HEK293 (cell line): Measurements from ENCODE around the gene RUNX1.

Source experiments
- CTCF ChIA-PET: fragments of 350-600 bp; formaldehyde crosslinking; extraction: SDS; loops from one replicate; lab custom pipeline; 2021; ENCODE audit warnings: antibody characterized with exemption; lab: Yijun Ruan, JAX
- POLR2A ChIA-PET: fragments of 300-600 bp; formaldehyde crosslinking; extraction: SDS; loops from one replicate; lab custom pipeline; 2020; ENCODE audit warnings: antibody characterized with exemption, inconsistent platforms; lab: Yijun Ruan, JAX
- H3K27ac ChIP-seq: fragments of 200-500 bp; sonication (Bioruptor generic); 2 replicates; pipeline ENCODE4 v1.5.1; 2014; ENCODE audit warnings: low read depth, low read length, control low read depth, inconsistent platforms; ENCODE audit errors: extremely low read depth
- H3K36me3 ChIP-seq, 2 experiments: fragments of 200-500 bp in 1 of 2; sonication (Bioruptor generic) in 1 of 2; 1 replicate in 1 of 2; 2 replicates in 1 of 2; pipeline ENCODE4 v1.5.1; 2014 to 2017; ENCODE audit warnings: inconsistent platforms in 2 of 2, low read length in 2 of 2; ENCODE audit not compliant: control insufficient read depth in 2 of 2, insufficient read depth in 1 of 2
- H3K4me1 ChIP-seq: fragments of 200-500 bp; sonication (Bioruptor generic); 2 replicates; pipeline ENCODE4 v1.5.1; 2014; ENCODE audit warnings: mild to moderate bottlenecking, low read length, inconsistent platforms; ENCODE audit not compliant: control insufficient read depth, insufficient read depth
- H3K4me3 ChIP-seq: 2 replicates; pipeline ENCODE4 v1.5.1; 2011; ENCODE audit warnings: low read depth, mild to moderate bottlenecking, control low read depth, low read length, moderate library complexity
- H3K9me3 ChIP-seq: fragments of 200-500 bp; sonication (Bioruptor generic); 2 replicates; pipeline ENCODE4 v1.5.1; 2014; ENCODE audit warnings: low read depth, low read length, inconsistent platforms; ENCODE audit not compliant: control insufficient read depth, insufficient read depth
- HOXD13 ChIP-seq: sonication (generic); formaldehyde crosslinking; IDR thresholded peaks from 2 replicates; pipeline ENCODE4 v1.8.0; 2022; ENCODE audit warnings: missing genetic modification reagents, borderline replicate concordance
- REST ChIP-seq: fragments of 450-650 bp; formaldehyde crosslinking; IDR thresholded peaks from 2 replicates; pipeline ENCODE4 v1.5.1; 2016; ENCODE audit warnings: missing biosample characterization, missing genetic modification characterization
- SP2 ChIP-seq: fragments of 450-650 bp; formaldehyde crosslinking; IDR thresholded peaks from 2 replicates; pipeline ENCODE4 v1.5.1; 2016; ENCODE audit warnings: missing biosample characterization, missing genetic modification characterization
- ZBTB17 ChIP-seq: fragments of 450-650 bp; formaldehyde crosslinking; IDR thresholded peaks from 2 replicates; pipeline ENCODE4 v1.5.1; 2016; ENCODE audit warnings: missing biosample characterization, missing genetic modification characterization
- ZBTB21 ChIP-seq: fragments of 450-650 bp; formaldehyde crosslinking; IDR thresholded peaks from 2 replicates; pipeline ENCODE4 v1.5.1; 2017; ENCODE audit warnings: missing biosample characterization, missing genetic modification characterization
- ZBTB49 ChIP-seq: fragments of 450-650 bp; formaldehyde crosslinking; IDR thresholded peaks from 2 replicates; pipeline ENCODE4 v1.5.1; 2016; ENCODE audit warnings: missing biosample characterization, missing genetic modification characterization, low read depth
- ZNF146 ChIP-seq: fragments of 450-650 bp; formaldehyde crosslinking; IDR thresholded peaks from 2 replicates; pipeline ENCODE4 v1.5.1; 2016; ENCODE audit warnings: missing biosample characterization, missing genetic modification characterization
- ZNF311 ChIP-seq: fragments of 450-650 bp; formaldehyde crosslinking; IDR thresholded peaks from 2 replicates; pipeline ENCODE4 v1.5.1; 2017; ENCODE audit warnings: missing biosample characterization, missing genetic modification characterization, borderline replicate concordance
- ZNF391 ChIP-seq: fragments of 450-650 bp; formaldehyde crosslinking; IDR thresholded peaks from 2 replicates; pipeline ENCODE4 v1.5.1; 2016; ENCODE audit warnings: low read depth, missing biosample characterization, missing genetic modification characterization, borderline replicate concordance
- ZNF501 ChIP-seq: fragments of 450-650 bp; formaldehyde crosslinking; IDR thresholded peaks from 2 replicates; pipeline ENCODE4 v1.5.1; 2016; ENCODE audit warnings: missing biosample characterization, missing genetic modification characterization
- ZNF561 ChIP-seq: fragments of 450-650 bp; IDR thresholded peaks from 2 replicates; pipeline ENCODE4 v1.5.1; 2018; ENCODE audit warnings: missing biosample characterization, missing genetic modification characterization, borderline replicate concordance
- ZNF623 ChIP-seq: fragments of 450-650 bp; formaldehyde crosslinking; IDR thresholded peaks from 2 replicates; pipeline ENCODE4 v1.5.1; 2016; ENCODE audit warnings: missing biosample characterization, missing genetic modification characterization
- ZNF670 ChIP-seq: fragments of 450-650 bp; formaldehyde crosslinking; IDR thresholded peaks from 2 replicates; pipeline ENCODE4 v1.5.1; 2016; ENCODE audit warnings: missing biosample characterization, missing genetic modification characterization, low read depth
- ZNF707 ChIP-seq: fragments of 450-650 bp; formaldehyde crosslinking; IDR thresholded peaks from 2 replicates; pipeline ENCODE4 v1.5.1; 2016; ENCODE audit warnings: missing biosample characterization, missing genetic modification characterization
- ZNF747 ChIP-seq: fragments of 450-650 bp; formaldehyde crosslinking; IDR thresholded peaks from 2 replicates; pipeline ENCODE4 v1.5.1; 2016; ENCODE audit warnings: missing biosample characterization, missing genetic modification characterization
- ZNF843 ChIP-seq: fragments of 450-650 bp; formaldehyde crosslinking; IDR thresholded peaks from 2 replicates; pipeline ENCODE4 v1.5.1; 2016; ENCODE audit warnings: missing biosample characterization, missing genetic modification characterization
- TF ChIP-seq, protein P1 (sequence below): fragments of 450-650 bp; formaldehyde crosslinking; IDR thresholded peaks from 2 replicates; pipeline ENCODE4 v1.5.1; 2016; ENCODE audit warnings: missing biosample characterization, missing genetic modification characterization
- TF ChIP-seq, protein P2 (sequence below): fragments of 450-650 bp; formaldehyde crosslinking; IDR thresholded peaks from 2 replicates; pipeline ENCODE4 v1.5.1; 2016; ENCODE audit warnings: missing biosample characterization, missing genetic modification characterization
- TF ChIP-seq, protein P3 (sequence below): fragments of 450-650 bp; formaldehyde crosslinking; IDR thresholded peaks from 2 replicates; pipeline ENCODE4 v1.5.1; 2016; ENCODE audit warnings: missing biosample characterization, missing genetic modification characterization
- TF ChIP-seq, protein P4 (sequence below): fragments of 450-650 bp; formaldehyde crosslinking; IDR thresholded peaks from 2 replicates; pipeline ENCODE4 v1.5.1; 2017; ENCODE audit warnings: missing biosample characterization, missing genetic modification characterization

Gene RUNX1

DNA sequence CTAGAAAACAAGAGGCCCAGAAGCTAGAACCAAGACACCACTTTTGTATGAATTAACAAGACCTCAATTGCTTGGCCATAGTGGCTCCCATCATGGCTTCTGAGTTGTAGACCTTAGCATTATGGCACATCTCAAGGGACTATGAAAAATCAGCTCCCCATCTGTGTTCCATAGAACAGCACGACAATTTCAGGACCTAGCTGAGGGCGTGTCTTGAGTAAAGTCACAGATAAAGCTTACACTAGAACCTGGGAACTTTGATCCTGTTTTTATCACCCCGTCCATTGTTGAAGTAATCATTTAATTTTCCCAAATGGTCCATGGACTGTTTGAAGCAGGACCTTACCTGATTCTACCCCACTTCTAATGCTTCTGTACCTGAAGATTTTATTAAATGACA, 44.8 kb downstream of the RUNX1 start:
- Histone ChIP-seq H3K9me3 (no peaks in the 10 kb centered on the region), H3K4me1 (no peaks in the 10 kb centered on the region), H3K27ac (no peak overlapping the region), H3K4me3 (no peak overlapping the region), H3K36me3 (no peaks in the 10 kb centered on the region)
- TF ChIP-seq ZBTB17 (no peak), ZNF391 (tag by site-specific recombination) (no peak), ZBTB21 (tag by site-specific recombination) (no peak), ZNF707 (tag by site-specific recombination) (no peak), ZNF311 (tag by site-specific recombination) (no peak), ZNF747 (tag by site-specific recombination) (no peak)
- ChIA-PET CTCF (interaction anchor here (0.8 kb wide), 1 partner anchor 47 kb away, joined by 3 read pairs; no protein-coding TSS in a partner anchor), POLR2A (no interaction called here)

GRCh38 chr21:35002879-35003722, 46.0 kb downstream of the RUNX1 start:
- ChIA-PET CTCF (interaction anchor here (0.7 to 0.9 kb wide), 2 partner anchors 11 to 97 kb away, joined by 3 to 4 read pairs; no protein-coding TSS in a partner anchor), POLR2A (no interaction called here)
- H3K9me3 ChIP-seq, result no peaks in the 10 kb centered on the region
- H3K36me3 ChIP-seq, result no peaks in the 10 kb centered on the region
- no peak overlapping the region for H3K27ac ChIP-seq
- H3K4me3 ChIP-seq, result no peak overlapping the region
- no peaks in the 10 kb centered on the region for H3K4me1 ChIP-seq
- TF ChIP-seq HOXD13 (CRISPR knock-in tag), result no peak
- TF ChIP-seq, protein P1, sequence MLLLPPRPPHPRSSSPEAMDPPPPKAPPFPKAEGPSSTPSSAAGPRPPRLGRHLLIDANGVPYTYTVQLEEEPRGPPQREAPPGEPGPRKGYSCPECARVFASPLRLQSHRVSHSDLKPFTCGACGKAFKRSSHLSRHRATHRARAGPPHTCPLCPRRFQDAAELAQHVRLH (tag by site-specific recombination), result no peak
- no peak for TF ChIP-seq SP2 (tag by site-specific recombination)
- TF ChIP-seq ZNF843 (tag by site-specific recombination), result no peak
- no peak for TF ChIP-seq ZNF501 (tag by site-specific recombination)
- no peak for TF ChIP-seq ZNF146 (tag by site-specific recombination)
- no peak for TF ChIP-seq ZBTB49 (tag by site-specific recombination)
- TF ChIP-seq ZNF670 (tag by site-specific recombination), result no peak
- no peak for TF ChIP-seq ZNF561 (tag by site-specific recombination)
- TF ChIP-seq, protein P2, sequence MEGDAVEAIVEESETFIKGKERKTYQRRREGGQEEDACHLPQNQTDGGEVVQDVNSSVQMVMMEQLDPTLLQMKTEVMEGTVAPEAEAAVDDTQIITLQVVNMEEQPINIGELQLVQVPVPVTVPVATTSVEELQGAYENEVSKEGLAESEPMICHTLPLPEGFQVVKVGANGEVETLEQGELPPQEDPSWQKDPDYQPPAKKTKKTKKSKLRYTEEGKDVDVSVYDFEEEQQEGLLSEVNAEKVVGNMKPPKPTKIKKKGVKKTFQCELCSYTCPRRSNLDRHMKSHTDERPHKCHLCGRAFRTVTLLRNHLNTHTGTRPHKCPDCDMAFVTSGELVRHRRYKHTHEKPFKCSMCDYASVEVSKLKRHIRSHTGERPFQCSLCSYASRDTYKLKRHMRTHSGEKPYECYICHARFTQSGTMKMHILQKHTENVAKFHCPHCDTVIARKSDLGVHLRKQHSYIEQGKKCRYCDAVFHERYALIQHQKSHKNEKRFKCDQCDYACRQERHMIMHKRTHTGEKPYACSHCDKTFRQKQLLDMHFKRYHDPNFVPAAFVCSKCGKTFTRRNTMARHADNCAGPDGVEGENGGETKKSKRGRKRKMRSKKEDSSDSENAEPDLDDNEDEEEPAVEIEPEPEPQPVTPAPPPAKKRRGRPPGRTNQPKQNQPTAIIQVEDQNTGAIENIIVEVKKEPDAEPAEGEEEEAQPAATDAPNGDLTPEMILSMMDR (tag by site-specific recombination), result no peak
- TF ChIP-seq, protein P3, sequence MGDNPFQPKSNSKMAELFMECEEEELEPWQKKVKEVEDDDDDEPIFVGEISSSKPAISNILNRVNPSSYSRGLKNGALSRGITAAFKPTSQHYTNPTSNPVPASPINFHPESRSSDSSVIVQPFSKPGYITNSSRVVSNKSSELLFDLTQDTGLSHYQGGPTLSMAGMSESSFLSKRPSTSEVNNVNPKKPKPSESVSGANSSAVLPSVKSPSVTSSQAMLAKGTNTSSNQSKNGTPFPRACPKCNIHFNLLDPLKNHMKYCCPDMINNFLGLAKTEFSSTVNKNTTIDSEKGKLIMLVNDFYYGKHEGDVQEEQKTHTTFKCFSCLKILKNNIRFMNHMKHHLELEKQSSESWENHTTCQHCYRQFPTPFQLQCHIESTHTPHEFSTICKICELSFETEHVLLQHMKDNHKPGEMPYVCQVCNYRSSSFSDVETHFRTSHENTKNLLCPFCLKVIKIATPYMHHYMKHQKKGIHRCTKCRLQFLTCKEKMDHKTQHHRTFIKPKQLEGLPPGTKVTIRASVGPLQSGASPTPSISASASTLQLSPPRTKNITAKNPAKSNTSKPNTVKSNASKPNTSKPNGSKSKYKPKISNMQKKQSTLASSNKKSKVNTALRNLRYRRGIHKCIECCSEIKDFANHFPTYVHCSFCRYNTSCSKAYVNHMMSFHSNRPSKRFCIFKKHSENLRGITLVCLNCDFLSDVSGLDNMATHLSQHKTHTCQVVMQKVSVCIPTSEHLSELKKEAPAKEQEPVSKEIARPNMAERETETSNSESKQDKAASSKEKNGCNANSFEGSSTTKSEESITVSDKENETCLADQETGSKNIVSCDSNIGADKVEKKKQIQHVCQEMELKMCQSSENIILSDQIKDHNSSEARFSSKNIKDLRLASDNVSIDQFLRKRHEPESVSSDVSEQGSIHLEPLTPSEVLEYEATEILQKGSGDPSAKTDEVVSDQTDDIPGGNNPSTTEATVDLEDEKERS, result no peak
- no peak for TF ChIP-seq REST (tag by site-specific recombination)
- no peak for TF ChIP-seq ZNF623 (tag by site-specific recombination)
- TF ChIP-seq, protein P4, sequence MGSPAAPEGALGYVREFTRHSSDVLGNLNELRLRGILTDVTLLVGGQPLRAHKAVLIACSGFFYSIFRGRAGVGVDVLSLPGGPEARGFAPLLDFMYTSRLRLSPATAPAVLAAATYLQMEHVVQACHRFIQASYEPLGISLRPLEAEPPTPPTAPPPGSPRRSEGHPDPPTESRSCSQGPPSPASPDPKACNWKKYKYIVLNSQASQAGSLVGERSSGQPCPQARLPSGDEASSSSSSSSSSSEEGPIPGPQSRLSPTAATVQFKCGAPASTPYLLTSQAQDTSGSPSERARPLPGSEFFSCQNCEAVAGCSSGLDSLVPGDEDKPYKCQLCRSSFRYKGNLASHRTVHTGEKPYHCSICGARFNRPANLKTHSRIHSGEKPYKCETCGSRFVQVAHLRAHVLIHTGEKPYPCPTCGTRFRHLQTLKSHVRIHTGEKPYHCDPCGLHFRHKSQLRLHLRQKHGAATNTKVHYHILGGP, result no peak
